ENCODE data around the gene TLE1. TPM values are rescaled to one million over a fixed set of nuclear protein-coding genes. Genes with fewer than 3 reads are reported as not detected.

Gene TLE1
- total RNA-seq, 1 experiment from 2014 or later: 79.3 TPM

- peaks cover 4% of the 10 kb centered on the region for H3K79me1 ChIP-seq (ENCODE audit: insufficient read depth, low read depth, low read length, poor library complexity, severe bottlenecking)
- H3K27me3 ChIP-seq (ENCODE audit: insufficient read depth, low read length): no peaks in the 10 kb centered on the region
- H3K27ac ChIP-seq (ENCODE audit: insufficient read length, low read depth, low read length): no peak overlapping the region
- no peak overlapping the region for H3K23ac ChIP-seq (ENCODE audit: insufficient read length, low read depth, low read length)
- TF ChIP-seq, protein P1, sequence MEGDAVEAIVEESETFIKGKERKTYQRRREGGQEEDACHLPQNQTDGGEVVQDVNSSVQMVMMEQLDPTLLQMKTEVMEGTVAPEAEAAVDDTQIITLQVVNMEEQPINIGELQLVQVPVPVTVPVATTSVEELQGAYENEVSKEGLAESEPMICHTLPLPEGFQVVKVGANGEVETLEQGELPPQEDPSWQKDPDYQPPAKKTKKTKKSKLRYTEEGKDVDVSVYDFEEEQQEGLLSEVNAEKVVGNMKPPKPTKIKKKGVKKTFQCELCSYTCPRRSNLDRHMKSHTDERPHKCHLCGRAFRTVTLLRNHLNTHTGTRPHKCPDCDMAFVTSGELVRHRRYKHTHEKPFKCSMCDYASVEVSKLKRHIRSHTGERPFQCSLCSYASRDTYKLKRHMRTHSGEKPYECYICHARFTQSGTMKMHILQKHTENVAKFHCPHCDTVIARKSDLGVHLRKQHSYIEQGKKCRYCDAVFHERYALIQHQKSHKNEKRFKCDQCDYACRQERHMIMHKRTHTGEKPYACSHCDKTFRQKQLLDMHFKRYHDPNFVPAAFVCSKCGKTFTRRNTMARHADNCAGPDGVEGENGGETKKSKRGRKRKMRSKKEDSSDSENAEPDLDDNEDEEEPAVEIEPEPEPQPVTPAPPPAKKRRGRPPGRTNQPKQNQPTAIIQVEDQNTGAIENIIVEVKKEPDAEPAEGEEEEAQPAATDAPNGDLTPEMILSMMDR (conservative IDR thresholded peaks at IDR 0.05): no peak
- no peak for DNase-seq
- H3K14ac ChIP-seq (ENCODE audit: insufficient read depth, low read length): no peak overlapping the region
- H2BK5ac ChIP-seq (ENCODE audit: insufficient read length, low read length): no peak overlapping the region
- Mint-ChIP-seq H3K4me1 (peaks cover 75 to 86% of the 10 kb centered on the region in 2 experiments), H3K9me3 (no peaks in the 10 kb centered on the region), H3K4me3 (0 out of 5 replicates have a peak overlapping the region, but pooled peaks of 1 of the 2 experiments have one; percentile 9), H3K27ac (peak overlapping the region in 1 of 3 experiments; percentile 97; a peak in 4 of 7 replicates), H3K27me3 (ENCODE audit: low read depth) (no peaks in the 10 kb centered on the region; the same call in none of the 2 replicates), H3K36me3 (ENCODE audit: insufficient read depth in 1 of 3, low read depth in 3 of 3) (peaks cover 28 to 57% (median 45%) of the 10 kb centered on the region in 3 experiments; a peak in 6 of 7 replicates)
- peaks cover 23% of the 10 kb centered on the region; the same call in 1 of the 2 replicates for H3K79me2 ChIP-seq (ENCODE audit: insufficient read depth, low read length)
- no peak overlapping the region for H3K9ac ChIP-seq (ENCODE audit: extremely low read depth, insufficient read length, low read length)
- H4K20me1 ChIP-seq (ENCODE audit: control insufficient read depth, insufficient read depth, insufficient read length): no peaks in the 10 kb centered on the region
- no peak overlapping the region for H4K91ac ChIP-seq (ENCODE audit: insufficient read length, low read depth, low read length)
- no peak overlapping the region for H2AK5ac ChIP-seq (ENCODE audit: insufficient read length, low read length)
- H3K18ac ChIP-seq (ENCODE audit: insufficient read length, low read depth, low read length): no peak overlapping the region
- H3T11ph ChIP-seq (ENCODE audit: low read length): no peak overlapping the region
- H3K9me3 ChIP-seq (ENCODE audit: control insufficient read depth, low read depth, low read length): no peaks in the 10 kb centered on the region
- H2BK12ac ChIP-seq (ENCODE audit: insufficient read length, low read depth, low read length): no peak overlapping the region
- no peak overlapping the region for H2BK120ac ChIP-seq (ENCODE audit: low read depth, low read length, poor library complexity, severe bottlenecking)
- WGBS (ENCODE audit: extremely low coverage, insufficient read length, low lambda C conversion rate): no CpG with 5 or more reads among the region's 7 CpGs
- no peak overlapping the region for H2BK20ac ChIP-seq (ENCODE audit: low read depth, low read length, poor library complexity, severe bottlenecking)
- no peak overlapping the region for H3K56ac ChIP-seq (ENCODE audit: insufficient read length, low read depth, low read length)
- H3K4ac ChIP-seq (ENCODE audit: low read depth, low read length): no peak overlapping the region
- no peak overlapping the region for H3K4me2 ChIP-seq (ENCODE audit: insufficient read depth, insufficient read length, low read length)
- no peak overlapping the region for H4K5ac ChIP-seq (ENCODE audit: insufficient read length, low read depth, low read length)
- peaks cover 10% of the 10 kb centered on the region; the same call in 1 of the 2 replicates for H3K4me1 ChIP-seq (ENCODE audit: insufficient read depth, low read length)
- no peak overlapping the region for H4K8ac ChIP-seq (replicated peaks; ENCODE audit: insufficient read length, low read depth, low read length)
- no peaks in the 10 kb centered on the region for H3K23me2 ChIP-seq (ENCODE audit: insufficient read length, low read depth, low read length, poor library complexity, severe bottlenecking)
- no peak overlapping the region for H2BK15ac ChIP-seq (ENCODE audit: low read depth, low read length)
- no peak overlapping the region for H2AFZ ChIP-seq (ENCODE audit: low read length)
Observed at GRCh38 chr9:81652058-81652687, 37.2 kb downstream of the TLE1 start.
